Ectodermal cell (in vitro differentiated cells): ENCODE data around the gene CNTN6.
"Not testable (repeated sequence)": the region's sequence is repeated elsewhere in the genome, so short reads cannot be mapped to it uniquely, and the experiment has no call there.

Experiments
- H3K27ac ChIP-seq: 2 replicates; pipeline ENCODE4 v1.7.0; 2013; ENCODE audit warnings: mild to moderate bottlenecking, low read depth, low read length; ENCODE audit not compliant: insufficient read depth, poor library complexity, severe bottlenecking
- H3K27me3 ChIP-seq: 2 replicates; pipeline ENCODE4 v1.7.0; 2013; ENCODE audit warnings: mild to moderate bottlenecking, low read length; ENCODE audit not compliant: insufficient read depth, control insufficient read depth, poor library complexity, severe bottlenecking
- H3K36me3 ChIP-seq: one replicate; pipeline ENCODE4 v1.7.0; 2013; ENCODE audit warnings: low read length; ENCODE audit not compliant: control insufficient read depth, insufficient read depth
- H3K4me1 ChIP-seq: one replicate; pipeline ENCODE4 v1.7.0; 2013; ENCODE audit warnings: low read length; ENCODE audit not compliant: control insufficient read depth, insufficient read depth
- H3K4me3 ChIP-seq: 2 replicates; pipeline ENCODE4 v1.7.0; 2013; ENCODE audit warnings: low read depth, low read length, control low read depth; ENCODE audit not compliant: insufficient read depth
- H3K9me3 ChIP-seq: 2 replicates; pipeline ENCODE4 v1.7.0; 2013; ENCODE audit warnings: mild to moderate bottlenecking, low read length, moderate library complexity; ENCODE audit not compliant: control insufficient read depth
- WGBS, 2 experiments: methylation state at CpG; one replicate each; pipeline ENCODE4 v1.1.7; 2013; ENCODE audit warnings: missing lambda C conversion rate in 2 of 2; 5-methylcytosine and 5-hydroxymethylcytosine counted together

Gene CNTN6

GRCh38 chr3:1380926-1381646 is 288.3 kb downstream of the CNTN6 start:
- no peaks in the 10 kb centered on the region for H3K36me3 ChIP-seq
- H3K4me1 ChIP-seq: no peaks in the 10 kb centered on the region
- 89 to 91% methylated on average over 7 to 8 of the region's 8 CpGs for WGBS, 2 experiments
- H3K27ac ChIP-seq: no peak overlapping the region
- H3K9me3 ChIP-seq: no peaks in the 10 kb centered on the region
- H3K27me3 ChIP-seq: no peaks in the 10 kb centered on the region
- no peak overlapping the region for H3K4me3 ChIP-seq

- Histone ChIP-seq H3K9me3 (no peaks in the 10 kb centered on the region), H3K27me3 (no peaks in the 10 kb centered on the region), H3K36me3 (no peaks in the 10 kb centered on the region), H3K4me1 (no peaks in the 10 kb centered on the region), H3K27ac (no peak overlapping the region), H3K4me3 (no peak overlapping the region)
- WGBS, 2 experiments: 75 to 79% methylated on average over 5 of the region's 5 CpGs
Observed at GRCh38 chr3:1381647-1382036, 288.8 kb downstream of the CNTN6 start.

- not testable (repeated sequence) for H3K4me1 ChIP-seq, H3K36me3 ChIP-seq, H3K9me3 ChIP-seq, H3K4me3 ChIP-seq, H3K27ac ChIP-seq, H3K27me3 ChIP-seq
- 88 to 90% methylated on average over 19 to 22 of the region's 23 CpGs for WGBS, 2 experiments
Observed at GRCh38 chr3:1387396-1387905, 294.6 kb downstream of the CNTN6 start.

GRCh38 chr3:1394188-1394587 is 301.4 kb downstream of the CNTN6 start:
- Histone ChIP-seq H3K9me3 (no peaks in the 10 kb centered on the region), H3K27ac (no peak overlapping the region), H3K27me3 (no peaks in the 10 kb centered on the region), H3K4me1 (no peaks in the 10 kb centered on the region), H3K4me3 (no peak overlapping the region), H3K36me3 (no peaks in the 10 kb centered on the region)
- WGBS, 2 experiments: 95 to 96% methylated on average over 17 to 18 of the region's 19 CpGs

GRCh38 chr3:1400571-1400970 is 307.7 kb downstream of the CNTN6 start:
- Histone ChIP-seq H3K27ac (no peak overlapping the region), H3K36me3 (no peaks in the 10 kb centered on the region), H3K27me3 (no peaks in the 10 kb centered on the region), H3K9me3 (no peaks in the 10 kb centered on the region), H3K4me3 (no peak overlapping the region), H3K4me1 (no peaks in the 10 kb centered on the region)
- 91 to 98% methylated on average over 3 of the region's 3 CpGs for WGBS, 2 experiments

- 67 to 80% methylated on average over 1 to 2 of the region's 2 CpGs for WGBS, 2 experiments
- H3K4me1 ChIP-seq: no peaks in the 10 kb centered on the region
- H3K36me3 ChIP-seq: no peaks in the 10 kb centered on the region
- no peak overlapping the region for H3K27ac ChIP-seq
- no peak overlapping the region for H3K4me3 ChIP-seq
- no peaks in the 10 kb centered on the region for H3K9me3 ChIP-seq
- no peaks in the 10 kb centered on the region for H3K27me3 ChIP-seq
Observed at GRCh38 chr3:1404270-1404962, 311.6 kb downstream of the CNTN6 start.

- no peaks in the 10 kb centered on the region for H3K4me1 ChIP-seq
- H3K27me3 ChIP-seq: no peaks in the 10 kb centered on the region
- H3K36me3 ChIP-seq: no peaks in the 10 kb centered on the region
- H3K9me3 ChIP-seq: no peaks in the 10 kb centered on the region
- H3K27ac ChIP-seq: no peak overlapping the region
- H3K4me3 ChIP-seq: no peak overlapping the region
Observed at GRCh38 chr3:1406250-1406649, 313.4 kb downstream of the CNTN6 start.

GRCh38 chr3:1421577-1421976 is 328.8 kb downstream of the CNTN6 start:
- Histone ChIP-seq H3K27ac (no peak overlapping the region), H3K4me1 (no peaks in the 10 kb centered on the region), H3K4me3 (no peak overlapping the region), H3K36me3 (no peaks in the 10 kb centered on the region), H3K27me3 (no peaks in the 10 kb centered on the region), H3K9me3 (no peaks in the 10 kb centered on the region)
- 86 to 87% methylated on average over 3 of the region's 3 CpGs for WGBS, 2 experiments

- H3K4me3 ChIP-seq: no peak overlapping the region
- no peaks in the 10 kb centered on the region for H3K4me1 ChIP-seq
- H3K27ac ChIP-seq: no peak overlapping the region
- WGBS, 2 experiments: 77 to 100% methylated on average over 1 to 3 of the region's 3 CpGs
- H3K9me3 ChIP-seq: no peaks in the 10 kb centered on the region
- no peaks in the 10 kb centered on the region for H3K36me3 ChIP-seq
- H3K27me3 ChIP-seq: no peaks in the 10 kb centered on the region
Observed at GRCh38 chr3:1423566-1424089, 330.8 kb downstream of the CNTN6 start.

- whole genome bisulfite sequencing, 2 experiments: 73 to 75% methylated on average over 2 of the region's 2 CpGs
- Histone ChIP-seq H3K9me3 (no peaks in the 10 kb centered on the region), H3K4me3 (no peak overlapping the region), H3K36me3 (no peaks in the 10 kb centered on the region), H3K27me3 (no peaks in the 10 kb centered on the region), H3K4me1 (no peaks in the 10 kb centered on the region), H3K27ac (no peak overlapping the region)
Observed at GRCh38 chr3:1439395-1439794, 346.6 kb downstream of the CNTN6 start.
